HG02852 (cell line): Measurements from ENCODE around the gene TM4SF1.
"Not testable (repeated sequence)": the region's sequence is repeated elsewhere in the genome, so short reads cannot be mapped to it uniquely, and the experiment has no call there.

ENCODE experiments used
- ATAC-seq: cut with Tn5 transposase; IDR thresholded peaks from one replicate; pipeline ENCODE4 v1.9.1; 2021; ENCODE audit warnings: mild to moderate bottlenecking, moderate library complexity; ENCODE audit not compliant: unreplicated experiment

The TM4SF1 gene

DNA sequence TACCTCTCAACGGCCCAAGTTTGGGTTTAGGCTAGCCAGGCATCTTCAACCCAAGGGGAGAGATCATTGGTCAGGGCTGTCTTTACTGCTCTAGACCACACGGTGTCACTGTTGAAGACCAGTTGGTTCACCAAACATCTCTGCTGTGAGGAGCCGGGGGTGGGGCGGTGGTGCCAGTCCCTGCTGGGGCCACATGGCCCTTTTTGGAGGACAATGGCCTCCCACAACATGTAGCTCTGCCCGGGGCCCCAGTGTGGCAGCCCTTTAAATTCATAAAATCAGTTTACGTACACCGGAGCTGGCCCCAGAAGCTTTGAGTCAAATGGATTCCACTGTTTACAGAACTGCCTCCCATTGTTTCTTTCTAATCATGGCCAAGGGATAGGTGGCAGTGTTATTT, 24.9 kb downstream of the TM4SF1 start:
- peak; percentile 77 for ATAC-seq

- no peak for ATAC-seq
Observed at GRCh38 chr3:149343951-149344350, 33.5 kb downstream of the TM4SF1 start.

- no peak for ATAC-seq
Observed at GRCh38 chr3:149342413-149343380, 34.8 kb downstream of the TM4SF1 start.

GRCh38 chr3:149340310-149340933, 37.0 kb downstream of the TM4SF1 start:
- no peak for ATAC-seq

- ATAC-seq, result no peak
Observed at GRCh38 chr3:149339931-149340309, 37.5 kb downstream of the TM4SF1 start.

- ATAC-seq, result not testable (repeated sequence)
Observed at GRCh38 chr3:149337486-149337885, 40.0 kb downstream of the TM4SF1 start.

DNA sequence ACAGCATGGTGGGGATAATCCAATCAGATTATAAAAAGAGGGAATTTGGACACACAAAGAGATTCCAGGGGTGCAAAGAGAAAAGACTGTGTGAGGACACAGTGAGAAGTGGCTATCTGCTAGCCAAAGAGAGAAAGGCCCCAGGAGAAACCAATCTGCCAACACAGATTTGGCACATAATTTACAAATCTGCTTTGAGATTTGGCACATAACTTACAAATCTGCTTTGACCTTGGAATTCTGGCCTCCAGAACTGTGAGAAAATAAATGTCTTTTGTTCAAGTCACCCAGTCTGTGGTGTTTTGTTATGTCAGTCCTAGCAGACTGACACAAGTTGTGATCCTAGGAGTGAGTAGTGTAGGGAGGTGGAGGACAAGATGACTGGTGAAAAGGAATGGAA, 40.5 kb downstream of the TM4SF1 start:
- no peak for ATAC-seq

GRCh38 chr3:149333176-149333859, 44.1 kb downstream of the TM4SF1 start, which contains the start of gene TM4SF18:
TM4SF18 (minus strand) TSS chr3:149333636; CDS start chr3:149333382, 254 bp downstream.
- ATAC-seq, result no peak

DNA sequence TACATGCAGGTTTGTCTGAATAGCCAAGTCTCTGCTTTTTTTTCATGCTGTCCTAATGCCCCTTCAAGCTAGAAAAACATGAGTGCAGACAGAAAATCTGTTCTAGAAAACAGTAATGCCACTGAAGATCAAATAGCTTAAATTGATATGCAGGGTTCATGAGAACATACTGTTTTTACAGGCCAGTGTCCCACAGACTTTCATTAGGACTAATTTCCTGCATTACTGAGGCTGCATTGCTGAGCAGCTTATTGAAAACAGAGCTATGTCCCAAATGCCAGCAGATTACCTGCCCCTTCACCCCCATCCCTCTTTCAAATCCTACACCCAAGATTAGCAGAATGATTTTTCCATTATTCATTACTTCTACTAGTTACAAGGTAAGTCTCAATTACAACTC, 44.7 kb downstream of the TM4SF1 start:
- no peak for ATAC-seq

- no peak for ATAC-seq
Observed at GRCh38 chr3:149332227-149332765, 45.2 kb downstream of the TM4SF1 start.

DNA sequence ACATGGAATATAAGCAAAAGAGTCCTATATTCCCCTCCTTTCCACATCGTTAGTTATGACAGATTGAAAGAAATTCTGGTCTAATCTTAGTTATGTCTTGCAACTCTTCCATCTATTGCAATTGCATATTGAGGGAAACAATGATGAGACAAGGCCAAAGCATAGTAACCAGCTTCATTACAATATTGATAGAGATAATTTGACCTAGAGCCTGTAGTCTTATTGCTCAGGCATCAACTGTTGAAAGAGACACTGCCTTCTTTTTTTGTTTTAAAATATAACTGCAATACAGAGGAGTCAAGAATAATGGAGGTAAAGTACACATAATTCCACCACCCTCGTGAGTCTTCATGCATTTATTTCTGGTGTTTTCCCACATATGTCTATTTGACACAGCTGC, 46.1 kb downstream of the TM4SF1 start:
- ATAC-seq, result no peak

DNA sequence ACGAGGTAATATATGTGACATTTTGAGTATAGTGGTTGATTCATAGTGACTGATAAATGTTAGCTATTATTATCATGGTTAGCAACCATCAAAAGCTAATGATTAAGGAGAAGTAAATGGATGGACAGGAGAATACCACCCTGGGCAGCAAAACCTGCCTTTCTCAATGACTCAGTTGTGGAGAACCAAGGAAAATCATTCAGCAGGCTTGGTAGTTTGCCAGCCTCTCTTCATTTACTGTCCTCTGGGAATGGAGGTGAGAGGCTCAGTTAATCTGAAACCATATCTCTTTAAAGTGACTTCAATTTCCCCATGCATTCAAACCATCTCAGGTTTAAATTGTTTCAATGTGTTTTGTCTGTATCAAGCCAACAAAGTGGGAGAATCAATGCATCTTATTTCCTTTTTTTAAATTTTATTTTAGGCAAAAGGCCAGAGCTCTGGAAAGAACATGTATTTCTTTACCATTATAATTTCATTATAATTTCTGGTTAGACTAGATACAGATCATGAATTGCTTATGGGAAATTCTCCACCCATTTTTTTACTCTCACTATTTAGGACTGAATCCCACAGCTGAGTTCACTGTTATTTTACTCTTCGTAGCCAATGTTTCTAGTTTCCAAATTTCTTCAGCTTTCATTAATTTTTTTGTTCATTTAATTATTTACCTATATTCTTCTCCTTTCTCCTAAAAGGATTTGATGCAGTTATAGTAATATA, 46.7 kb downstream of the TM4SF1 start:
- ATAC-seq, result no peak

DNA sequence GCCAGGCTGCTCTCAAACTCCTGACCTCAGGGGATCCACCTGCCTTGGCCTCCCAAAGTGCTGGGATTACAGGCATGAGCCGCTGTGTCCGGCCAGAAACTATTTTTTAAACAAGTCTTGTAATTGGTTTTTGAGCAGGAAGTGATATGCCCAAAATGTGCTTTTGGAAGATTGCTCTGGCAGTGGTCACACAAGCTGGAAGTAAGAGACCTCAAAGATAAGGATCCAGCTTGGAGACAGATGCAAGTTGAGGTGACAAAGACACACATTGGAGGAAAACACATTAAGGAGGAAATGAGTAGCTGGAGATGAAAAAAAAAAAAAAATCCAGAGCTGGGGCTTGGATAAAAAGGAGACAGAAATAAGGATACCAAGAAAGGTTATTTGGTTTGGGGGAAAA, 50.3 kb downstream of the TM4SF1 start:
- no peak for ATAC-seq

- ATAC-seq, result no peak
Observed at GRCh38 chr3:149325581-149325980, 51.9 kb downstream of the TM4SF1 start.

GRCh38 chr3:149324332-149324731, 53.1 kb downstream of the TM4SF1 start:
- ATAC-seq, result no peak

DNA sequence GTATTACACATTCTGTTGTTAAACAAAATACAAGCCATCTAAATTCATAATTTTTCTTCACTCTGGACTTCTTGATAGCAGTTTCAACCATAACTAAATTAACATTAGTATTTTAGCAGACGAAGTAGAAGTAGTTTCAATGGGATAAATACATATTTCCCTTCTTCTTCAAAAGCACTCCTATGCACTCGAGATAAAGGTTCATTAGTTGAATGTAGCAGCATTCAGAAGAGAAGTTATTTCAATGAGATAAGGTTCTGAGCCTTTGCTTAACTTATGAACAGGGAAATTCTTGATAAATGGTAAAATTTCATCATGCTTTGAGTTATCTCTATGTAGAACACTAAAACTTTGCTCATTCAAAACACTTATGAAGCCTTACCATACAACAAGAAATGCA, 55.8 kb downstream of the TM4SF1 start:
- ATAC-seq, result no peak

DNA sequence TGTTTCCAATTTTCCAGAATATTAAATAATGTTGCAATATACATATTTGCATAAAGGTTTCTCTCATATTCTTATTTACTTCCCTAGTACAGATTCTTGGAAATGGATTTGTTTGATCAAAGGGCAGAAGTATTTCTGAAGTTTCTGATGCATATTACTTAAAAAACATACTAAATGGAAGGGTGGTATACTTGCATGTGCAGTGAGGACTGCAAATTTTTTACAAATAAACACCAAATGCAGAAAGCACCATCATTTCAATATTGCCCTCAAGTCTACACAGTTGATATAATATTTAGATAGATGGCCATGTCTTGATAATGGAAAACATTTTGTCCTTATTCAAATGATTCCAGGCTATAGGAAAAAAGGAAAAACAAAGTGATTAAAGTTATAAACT, 56.3 kb downstream of the TM4SF1 start:
- ATAC-seq, result no peak

- ATAC-seq, result no peak
Observed at GRCh38 chr3:149319750-149320149, 57.7 kb downstream of the TM4SF1 start.
